Activated naive CD4-positive, alpha-beta T cell treated with anti-CD3 and anti-CD28 coated beads, Interleukin-2, amount 50 U/mL, for 16 hours (primary cell): ENCODE results near the gene FGF9.
A peak's percentile ranks its signal among the peaks of the same experiment; 100 is the strongest.

ENCODE experiments used
- DNase-seq: peaks from one replicate; pipeline ENCODE4 v3.0.0-alpha.2; 2020

The FGF9 gene

GRCh38 chr13:21670883-21671619, at the start of gene FGF9:
FGF9 (plus strand) TSS chr13:21671073; CDS start chr13:21671913, 840 bp downstream.
- peak; percentile 85 for DNase-seq

GRCh38 chr13:21625366-21625765, 45.5 kb upstream of the FGF9 start:
- no peak for DNase-seq

- DNase-seq = no peak
Measured at GRCh38 chr13:21632196-21632595, 38.7 kb upstream of the FGF9 start.

GRCh38 chr13:21636656-21637055, 34.2 kb upstream of the FGF9 start:
- no peak for DNase-seq

GRCh38 chr13:21637296-21637695, 33.6 kb upstream of the FGF9 start:
- peak; percentile 14 for DNase-seq

- no peak for DNase-seq
Measured at GRCh38 chr13:21638319-21639282, 32.3 kb upstream of the FGF9 start.

- no peak for DNase-seq
Measured at GRCh38 chr13:21639561-21639960, 31.3 kb upstream of the FGF9 start.

- DNase-seq = no peak
Measured at GRCh38 chr13:21641629-21642028, 29.2 kb upstream of the FGF9 start.

GRCh38 chr13:21657538-21657937, 13.3 kb upstream of the FGF9 start:
- no peak for DNase-seq

- DNase-seq = no peak
Measured at GRCh38 chr13:21659087-21659486, 11.8 kb upstream of the FGF9 start.

- DNase-seq = no peak
Measured at GRCh38 chr13:21661097-21661909, 9.6 kb upstream of the FGF9 start.

GRCh38 chr13:21663197-21663596, 7.7 kb upstream of the FGF9 start:
- DNase-seq = no peak

GRCh38 chr13:21668732-21669275, 2.1 kb upstream of the FGF9 start:
- no peak for DNase-seq

GRCh38 chr13:21670006-21670882, 629 bp upstream of the FGF9 start:
- DNase-seq = peak; percentile 70

- DNase-seq = no peak
Measured at GRCh38 chr13:21671620-21672286, 880 bp downstream of the FGF9 start.

GRCh38 chr13:21672287-21672680, 1.4 kb downstream of the FGF9 start:
- DNase-seq = no peak

GRCh38 chr13:21672796-21673538, 2.1 kb downstream of the FGF9 start:
- peak; percentile 18 for DNase-seq

GRCh38 chr13:21673539-21673788, 2.6 kb downstream of the FGF9 start:
- peak; percentile 50 for DNase-seq

- DNase-seq = peak; percentile 47
Measured at GRCh38 chr13:21673789-21674489, 3.1 kb downstream of the FGF9 start.

- DNase-seq = no peak
Measured at GRCh38 chr13:21674490-21675009, 3.7 kb downstream of the FGF9 start.
